H9 (cell line): ENCODE measurements around the gene OOSP1. TPM values are rescaled to one million over a fixed set of nuclear protein-coding genes. Genes with fewer than 3 reads are reported as not detected.

Experiments used
- DNase-seq: peaks from one replicate; pipeline ENCODE4 v3.0.0-alpha.2; 2017
- H2AFZ ChIP-seq: one replicate; pipeline ENCODE4 v1.6.1; 2013; ENCODE audit warnings: mild to moderate bottlenecking, low read length, control low read depth, moderate library complexity
- H2AK5ac ChIP-seq: 2 replicates; pipeline ENCODE4 v1.6.1; 2013; ENCODE audit warnings: low read length, control low read depth, mixed read lengths; ENCODE audit not compliant: insufficient read length
- H2BK120ac ChIP-seq: one replicate; pipeline ENCODE4 v1.6.1; 2013; ENCODE audit warnings: low read depth, mild to moderate bottlenecking, low read length, control low read depth, inconsistent platforms; ENCODE audit not compliant: poor library complexity, severe bottlenecking
- H2BK12ac ChIP-seq: 2 replicates; pipeline ENCODE4 v1.6.1; 2013; ENCODE audit warnings: low read length, control low read depth, mixed read lengths, low read depth; ENCODE audit not compliant: insufficient read length
- H2BK15ac ChIP-seq: 2 replicates; pipeline ENCODE4 v1.6.1; 2013; ENCODE audit warnings: low read depth, low read length, control low read depth
- H2BK20ac ChIP-seq: one replicate; pipeline ENCODE4 v1.6.1; 2013; ENCODE audit warnings: low read depth, mild to moderate bottlenecking, low read length, control low read depth, inconsistent platforms; ENCODE audit not compliant: poor library complexity, severe bottlenecking
- H2BK5ac ChIP-seq: 2 replicates; pipeline ENCODE4 v1.6.1; 2013; ENCODE audit warnings: low read length, control low read depth, mixed read lengths; ENCODE audit not compliant: insufficient read length
- H3K14ac ChIP-seq: 2 replicates; pipeline ENCODE4 v1.6.1; 2013; ENCODE audit warnings: low read length, control low read depth; ENCODE audit not compliant: insufficient read depth
- H3K18ac ChIP-seq: 2 replicates; pipeline ENCODE4 v1.6.1; 2013; ENCODE audit warnings: low read depth, mild to moderate bottlenecking, mixed read lengths, low read length, control low read depth; ENCODE audit not compliant: insufficient read length
- H3K23ac ChIP-seq: 2 replicates; pipeline ENCODE4 v1.6.1; 2013; ENCODE audit warnings: low read length, control low read depth, mixed read lengths, low read depth; ENCODE audit not compliant: insufficient read length
- H3K23me2 ChIP-seq: 2 replicates; pipeline ENCODE4 v1.6.1; 2013; ENCODE audit warnings: low read depth, mild to moderate bottlenecking, mixed read lengths, low read length, control low read depth; ENCODE audit not compliant: insufficient read length, poor library complexity, severe bottlenecking
- H3K27ac ChIP-seq: 2 replicates; pipeline ENCODE4 v1.5.1; 2013; ENCODE audit warnings: low read length, control low read depth, mixed read lengths, low read depth; ENCODE audit not compliant: insufficient read length
- H3K27me3 ChIP-seq: 2 replicates; pipeline ENCODE4 v1.6.1; 2013; ENCODE audit warnings: low read length, control low read depth, inconsistent platforms; ENCODE audit not compliant: insufficient read depth
- H3K4ac ChIP-seq: 2 replicates; pipeline ENCODE4 v1.6.1; 2013; ENCODE audit warnings: low read depth, mild to moderate bottlenecking, control low read depth, inconsistent platforms, low read length, moderate library complexity
- H3K4me1 ChIP-seq: 2 replicates; pipeline ENCODE4 v1.6.1; 2013; ENCODE audit warnings: low read length, control low read depth, inconsistent platforms; ENCODE audit not compliant: insufficient read depth
- H3K4me2 ChIP-seq: 2 replicates; pipeline ENCODE4 v1.6.1; 2013; ENCODE audit warnings: low read length, control low read depth, mixed read lengths; ENCODE audit not compliant: insufficient read length, insufficient read depth
- H3K56ac ChIP-seq: 2 replicates; pipeline ENCODE4 v1.6.1; 2013; ENCODE audit warnings: low read depth, mild to moderate bottlenecking, mixed read lengths, low read length, control low read depth; ENCODE audit not compliant: insufficient read length
- H3K79me1 ChIP-seq: 2 replicates; pipeline ENCODE4 v1.6.1; 2013; ENCODE audit warnings: low read depth, mild to moderate bottlenecking, moderate library complexity, low read length, control low read depth, inconsistent platforms; ENCODE audit not compliant: insufficient read depth, poor library complexity, severe bottlenecking
- H3K79me2 ChIP-seq: 2 replicates; pipeline ENCODE4 v1.6.1; 2013; ENCODE audit warnings: low read length, control low read depth, inconsistent platforms; ENCODE audit not compliant: insufficient read depth
- H3K9ac ChIP-seq: 2 replicates; pipeline ENCODE4 v1.6.1; 2013; ENCODE audit warnings: low read length, control low read depth, mixed read lengths; ENCODE audit not compliant: insufficient read length; ENCODE audit errors: extremely low read depth
- H3K9me3 ChIP-seq: one replicate; pipeline ENCODE4 v1.6.1; 2013; ENCODE audit warnings: low read depth, low read length, inconsistent platforms; ENCODE audit not compliant: control insufficient read depth
- H3T11ph ChIP-seq: one replicate; pipeline ENCODE4 v1.6.1; 2013; ENCODE audit warnings: mild to moderate bottlenecking, low read length, control low read depth, inconsistent platforms
- H4K20me1 ChIP-seq: one replicate; pipeline ENCODE4 v1.6.1; 2013; ENCODE audit not compliant: control insufficient read depth, insufficient read length, insufficient read depth
- H4K5ac ChIP-seq: 2 replicates; pipeline ENCODE4 v1.6.1; 2013; ENCODE audit warnings: low read depth, mild to moderate bottlenecking, mixed read lengths, low read length, control low read depth; ENCODE audit not compliant: insufficient read length
- H4K8ac ChIP-seq: replicated peaks from 2 replicates; pipeline ENCODE4 v1.6.1; 2013; ENCODE audit warnings: low read length, control low read depth, mixed read lengths, low read depth; ENCODE audit not compliant: insufficient read length
- H4K91ac ChIP-seq: 2 replicates; pipeline ENCODE4 v1.6.1; 2013; ENCODE audit warnings: low read depth, mild to moderate bottlenecking, moderate library complexity, mixed read lengths, low read length, control low read depth; ENCODE audit not compliant: insufficient read length
- H3K27ac Mint-ChIP-seq, 3 experiments: 2 replicates in 2 of 3; 3 replicates in 1 of 3; pipeline ENCODE4 v1.8.0; 2020 to 2021; ENCODE audit warnings: mixed read lengths in 3 of 3, mild to moderate bottlenecking in 1 of 3, moderate library complexity in 1 of 3
- H3K27me3 Mint-ChIP-seq: 2 replicates; pipeline ENCODE4 v1.8.0; 2021; ENCODE audit warnings: low read depth, mild to moderate bottlenecking, moderate library complexity, mixed read lengths
- H3K36me3 Mint-ChIP-seq, 3 experiments: 2 replicates in 2 of 3; 3 replicates in 1 of 3; pipeline ENCODE4 v1.8.0; 2020 to 2021; ENCODE audit warnings: low read depth in 3 of 3, mixed read lengths in 3 of 3; ENCODE audit not compliant: insufficient read depth in 1 of 3
- H3K4me1 Mint-ChIP-seq, 2 experiments: 2 replicates each; pipeline ENCODE4 v1.8.0; 2020; ENCODE audit warnings: mixed read lengths in 2 of 2
- H3K4me3 Mint-ChIP-seq, 2 experiments: 2 replicates in 1 of 2; 3 replicates in 1 of 2; pipeline ENCODE4 v1.8.0; 2020 to 2021; ENCODE audit warnings: mild to moderate bottlenecking in 2 of 2, mixed read lengths in 2 of 2, moderate library complexity in 1 of 2
- H3K9me3 Mint-ChIP-seq, 2 experiments: 2 replicates in 1 of 2; 3 replicates in 1 of 2; pipeline ENCODE4 v1.8.0; 2020; ENCODE audit warnings: mild to moderate bottlenecking in 2 of 2, mixed read lengths in 2 of 2, moderate library complexity in 1 of 2
- CTCF ChIP-seq: fragments of 200-600 bp; sonication (generic); conservative IDR thresholded peaks from 3 replicates; pipeline ENCODE4 v1.8.0; 2021; ENCODE audit warnings: antibody characterized with exemption, mild to moderate bottlenecking
- WGBS: extraction: QIAGEN DNeasy Blood & Tissue Kit; methylation state at CpG from one replicate; pipeline ENCODE4 v1.1.7; 2013; ENCODE audit warnings: missing lambda C conversion rate, low lambda C conversion rate, mixed read lengths; ENCODE audit not compliant: insufficient read length; ENCODE audit errors: extremely low coverage; 5-methylcytosine and 5-hydroxymethylcytosine counted together
- total RNA-seq: library from RNA; stranded (reverse); gene quantifications from 2 replicates; pipeline ENCODE4 v1.2.1, GENCODE V29; 2021

OOSP1 gene
- total RNA-seq, 1 experiment from 2014 or later: not detected

- Histone ChIP-seq H3K14ac (no peak overlapping the region), H3K23me2 (no peaks in the 10 kb centered on the region), H3K23ac (no peak overlapping the region), H3K18ac (no peak overlapping the region), H3K79me2 (no peaks in the 10 kb centered on the region), H3K27me3 (no peaks in the 10 kb centered on the region), H3T11ph (no peak overlapping the region), H2BK5ac (no peak overlapping the region), H4K20me1 (no peaks in the 10 kb centered on the region), H2AFZ (no peak overlapping the region), H2BK20ac (no peak overlapping the region), H3K9me3 (no peaks in the 10 kb centered on the region), H2BK15ac (no peak overlapping the region), H4K91ac (no peak overlapping the region), H2BK12ac (no peak overlapping the region), H4K5ac (no peak overlapping the region), H3K56ac (no peak overlapping the region), H2AK5ac (no peak overlapping the region), H4K8ac (no peak overlapping the region), H2BK120ac (no peak overlapping the region), H3K4ac (no peak overlapping the region), H3K9ac (no peak overlapping the region), H3K4me1 (no peaks in the 10 kb centered on the region), H3K27ac (no peak overlapping the region), H3K4me2 (no peak overlapping the region), H3K79me1 (no peaks in the 10 kb centered on the region)
- H3K4me3 Mint-ChIP-seq: no peak overlapping the region
- H3K4me1 Mint-ChIP-seq: no peaks in the 10 kb centered on the region
- H3K36me3 Mint-ChIP-seq: no peaks in the 10 kb centered on the region
- no peaks in the 10 kb centered on the region; the same call in 1 of the 2 replicates for H3K27me3 Mint-ChIP-seq
- no peak for DNase-seq
- H3K9me3 Mint-ChIP-seq: no peaks in the 10 kb centered on the region; a peak in 1 of 5 replicates
- H3K27ac Mint-ChIP-seq: no peak overlapping the region
- no peak for TF ChIP-seq CTCF
- no CpG with 5 or more reads among the region's 1 CpG for WGBS
These were observed 45.0 kb downstream of the OOSP1 start for GRCh38 chr11:59983212-59983611.
